Karpas-422 (cell line): ENCODE data around the gene TRMT44. TPM values are rescaled to one million over a fixed set of nuclear protein-coding genes. Genes with fewer than 3 reads are reported as not detected.

Experiments used
- DNase-seq: peaks from one replicate; pipeline ENCODE4 v3.0.0-alpha.2; 2015
- H2AFZ ChIP-seq: fragments of 200-600 bp; sonication (generic); 2 replicates; pipeline ENCODE4 v1.6.1; 2014; ENCODE audit warnings: antibody characterized with exemption, low read length, mixed read lengths
- H3K27ac ChIP-seq: fragments of 200-600 bp; sonication (generic); 2 replicates; pipeline ENCODE4 v1.5.1; 2014; ENCODE audit warnings: mild to moderate bottlenecking, low read length, moderate library complexity
- H3K27me3 ChIP-seq: fragments of 200-600 bp; sonication (generic); 2 replicates; pipeline ENCODE4 v1.6.1; 2014; ENCODE audit warnings: low read length, mixed read lengths
- H3K36me3 ChIP-seq: fragments of 200-600 bp; sonication (generic); 2 replicates; pipeline ENCODE4 v1.6.1; 2014; ENCODE audit warnings: low read length, mixed read lengths; ENCODE audit not compliant: insufficient read depth
- H3K4me1 ChIP-seq: fragments of 200-600 bp; sonication (generic); 2 replicates; pipeline ENCODE4 v1.6.1; 2014; ENCODE audit warnings: mild to moderate bottlenecking, low read length, mixed read lengths
- H3K4me2 ChIP-seq: fragments of 200-600 bp; sonication (generic); 2 replicates; pipeline ENCODE4 v1.6.1; 2014; ENCODE audit warnings: low read length, low read depth, mild to moderate bottlenecking; ENCODE audit not compliant: poor library complexity, severe bottlenecking
- H3K4me3 ChIP-seq: fragments of 200-600 bp; sonication (generic); 2 replicates; pipeline ENCODE4 v1.5.1; 2014; ENCODE audit warnings: mild to moderate bottlenecking, antibody characterized with exemption, low read length, mixed read lengths
- H3K79me2 ChIP-seq: fragments of 200-600 bp; sonication (generic); 2 replicates; pipeline ENCODE4 v1.6.1; 2014; ENCODE audit warnings: mild to moderate bottlenecking, low read length, mixed read lengths
- H3K9ac ChIP-seq: fragments of 200-600 bp; sonication (generic); 2 replicates; pipeline ENCODE4 v1.6.0; 2014; ENCODE audit warnings: low read length
- H3K9me2 ChIP-seq: fragments of 200-600 bp; sonication (generic), shearing (Covaris generic); replicated peaks from 2 replicates; pipeline ENCODE4 v1.6.0; 2014; ENCODE audit warnings: mild to moderate bottlenecking, low read length, moderate library complexity; ENCODE audit not compliant: insufficient read depth
- H3K9me3 ChIP-seq: fragments of 300-700, 200-600 bp; sonication (generic); 2 replicates; pipeline ENCODE4 v1.6.1; 2014; ENCODE audit warnings: low read length, mixed read lengths
- H4K20me1 ChIP-seq: fragments of 200-600 bp; sonication (generic); 2 replicates; pipeline ENCODE4 v1.6.1; 2014; ENCODE audit warnings: mild to moderate bottlenecking, antibody characterized with exemption, low read length, low read depth; ENCODE audit not compliant: insufficient read depth
- total RNA-seq: library from RNA; depleted of rRNA; stranded (reverse); fragments of >200 nt; shearing (Covaris generic); gene quantifications from 2 replicates; pipeline ENCODE4 v1.2.3, GENCODE V29; 2014; ENCODE audit warnings: low replicate concordance

TRMT44 gene
- total RNA-seq, 1 experiment from 2014 or later = 14.1 TPM

DNA sequence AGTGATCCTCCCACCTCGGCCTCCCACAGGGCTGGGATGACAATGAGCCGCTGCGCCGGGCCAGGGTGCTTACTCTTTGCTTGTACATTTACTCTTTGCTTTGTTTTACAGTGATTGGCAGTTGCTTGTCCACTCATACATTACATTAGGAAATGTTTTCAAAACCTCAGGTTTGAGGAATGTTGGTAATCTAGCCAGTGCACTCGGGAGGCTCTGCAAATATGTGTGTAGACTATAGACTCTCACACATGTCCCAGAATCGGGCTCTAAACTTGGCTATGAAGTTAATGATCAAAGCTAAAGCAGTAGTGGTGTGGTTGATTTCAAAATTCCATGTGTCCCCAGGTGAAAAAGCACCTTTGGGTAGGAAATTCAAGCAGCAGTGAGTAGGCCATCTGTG lies 20.5 kb downstream of the TRMT44 start:
- Histone ChIP-seq H3K79me2 (no peaks in the 10 kb centered on the region), H2AFZ (no peak overlapping the region), H4K20me1 (no peaks in the 10 kb centered on the region; the same call in 1 of the 2 replicates), H3K4me2 (no peak overlapping the region), H3K36me3 (peaks cover 12% of the 10 kb centered on the region; the same call in 1 of the 2 replicates), H3K4me3 (no peak overlapping the region), H3K9me3 (no peaks in the 10 kb centered on the region), H3K9me2 (no peaks in the 10 kb centered on the region), H3K27ac (no peak overlapping the region), H3K9ac (no peak overlapping the region), H3K4me1 (0 out of 2 replicates have a peak, but pooled peaks cover 2% of the 10 kb centered on the region), H3K27me3 (no peaks in the 10 kb centered on the region)
- no peak for DNase-seq

- H3K9me2 ChIP-seq = no peaks in the 10 kb centered on the region
- H3K4me2 ChIP-seq = no peak overlapping the region
- no peak overlapping the region for H2AFZ ChIP-seq
- no peak overlapping the region for H3K9ac ChIP-seq
- no peaks in the 10 kb centered on the region for H3K9me3 ChIP-seq
- H3K27me3 ChIP-seq = no peaks in the 10 kb centered on the region
- H3K4me3 ChIP-seq = no peak overlapping the region
- 0 out of 2 replicates have a peak, but pooled peaks cover 2% of the 10 kb centered on the region for H3K4me1 ChIP-seq
- DNase-seq = no peak
- H3K79me2 ChIP-seq = no peaks in the 10 kb centered on the region
- peaks cover 9% of the 10 kb centered on the region; the same call in 1 of the 2 replicates for H3K36me3 ChIP-seq
- no peaks in the 10 kb centered on the region; the same call in 1 of the 2 replicates for H4K20me1 ChIP-seq
- H3K27ac ChIP-seq = no peak overlapping the region
Observed at GRCh38 chr4:8461616-8462015, 21.0 kb downstream of the TRMT44 start.

GRCh38 chr4:8463811-8464210 lies 23.2 kb downstream of the TRMT44 start:
- Histone ChIP-seq H3K36me3 (peaks cover 5% of the 10 kb centered on the region; the same call in 1 of the 2 replicates), H3K27me3 (no peaks in the 10 kb centered on the region), H3K27ac (no peak overlapping the region), H3K4me3 (no peak overlapping the region), H4K20me1 (no peaks in the 10 kb centered on the region; the same call in 1 of the 2 replicates), H3K4me2 (no peak overlapping the region), H3K9me3 (no peaks in the 10 kb centered on the region), H3K79me2 (no peaks in the 10 kb centered on the region), H3K9me2 (no peaks in the 10 kb centered on the region), H3K4me1 (0 out of 2 replicates have a peak, but pooled peaks cover 2% of the 10 kb centered on the region), H2AFZ (no peak overlapping the region), H3K9ac (no peak overlapping the region)
- no peak for DNase-seq

- no peak overlapping the region for H3K4me3 ChIP-seq
- H3K79me2 ChIP-seq = no peaks in the 10 kb centered on the region
- H3K9me3 ChIP-seq = no peaks in the 10 kb centered on the region
- no peak overlapping the region for H3K4me2 ChIP-seq
- no peak overlapping the region for H2AFZ ChIP-seq
- peaks cover 5% of the 10 kb centered on the region; the same call in 1 of the 2 replicates for H3K36me3 ChIP-seq
- H3K9ac ChIP-seq = no peak overlapping the region
- H3K4me1 ChIP-seq = 0 out of 2 replicates have a peak, but pooled peaks cover 2% of the 10 kb centered on the region
- no peak for DNase-seq
- H3K27me3 ChIP-seq = no peaks in the 10 kb centered on the region
- H3K9me2 ChIP-seq = no peaks in the 10 kb centered on the region
- no peak overlapping the region for H3K27ac ChIP-seq
- H4K20me1 ChIP-seq = no peaks in the 10 kb centered on the region; the same call in 1 of the 2 replicates
Observed at GRCh38 chr4:8464381-8464780, 23.8 kb downstream of the TRMT44 start.

- Histone ChIP-seq H4K20me1 (no peaks in the 10 kb centered on the region; the same call in 1 of the 2 replicates), H3K4me1 (0 out of 2 replicates have a peak, but pooled peaks cover 2% of the 10 kb centered on the region), H3K27me3 (no peaks in the 10 kb centered on the region), H3K9me3 (no peaks in the 10 kb centered on the region), H2AFZ (no peak overlapping the region), H3K27ac (no peak overlapping the region), H3K9ac (no peak overlapping the region), H3K9me2 (no peaks in the 10 kb centered on the region), H3K36me3 (peaks cover 5% of the 10 kb centered on the region; the same call in 1 of the 2 replicates), H3K4me3 (no peak overlapping the region), H3K79me2 (no peaks in the 10 kb centered on the region), H3K4me2 (no peak overlapping the region)
- DNase-seq = no peak
Observed at GRCh38 chr4:8465615-8466611, 25.3 kb downstream of the TRMT44 start.

- Histone ChIP-seq H3K4me3 (no peak overlapping the region), H3K36me3 (peaks cover 5% of the 10 kb centered on the region; the same call in 1 of the 2 replicates), H3K79me2 (no peaks in the 10 kb centered on the region), H3K9me3 (no peaks in the 10 kb centered on the region), H3K27me3 (no peaks in the 10 kb centered on the region), H2AFZ (no peak overlapping the region), H3K27ac (no peak overlapping the region), H4K20me1 (no peaks in the 10 kb centered on the region; the same call in 1 of the 2 replicates), H3K9me2 (no peaks in the 10 kb centered on the region), H3K4me1 (0 out of 2 replicates have a peak, but pooled peaks cover 2% of the 10 kb centered on the region), H3K4me2 (no peak overlapping the region), H3K9ac (no peak overlapping the region)
- no peak for DNase-seq
Observed at GRCh38 chr4:8467016-8467415, 26.4 kb downstream of the TRMT44 start.

DNA sequence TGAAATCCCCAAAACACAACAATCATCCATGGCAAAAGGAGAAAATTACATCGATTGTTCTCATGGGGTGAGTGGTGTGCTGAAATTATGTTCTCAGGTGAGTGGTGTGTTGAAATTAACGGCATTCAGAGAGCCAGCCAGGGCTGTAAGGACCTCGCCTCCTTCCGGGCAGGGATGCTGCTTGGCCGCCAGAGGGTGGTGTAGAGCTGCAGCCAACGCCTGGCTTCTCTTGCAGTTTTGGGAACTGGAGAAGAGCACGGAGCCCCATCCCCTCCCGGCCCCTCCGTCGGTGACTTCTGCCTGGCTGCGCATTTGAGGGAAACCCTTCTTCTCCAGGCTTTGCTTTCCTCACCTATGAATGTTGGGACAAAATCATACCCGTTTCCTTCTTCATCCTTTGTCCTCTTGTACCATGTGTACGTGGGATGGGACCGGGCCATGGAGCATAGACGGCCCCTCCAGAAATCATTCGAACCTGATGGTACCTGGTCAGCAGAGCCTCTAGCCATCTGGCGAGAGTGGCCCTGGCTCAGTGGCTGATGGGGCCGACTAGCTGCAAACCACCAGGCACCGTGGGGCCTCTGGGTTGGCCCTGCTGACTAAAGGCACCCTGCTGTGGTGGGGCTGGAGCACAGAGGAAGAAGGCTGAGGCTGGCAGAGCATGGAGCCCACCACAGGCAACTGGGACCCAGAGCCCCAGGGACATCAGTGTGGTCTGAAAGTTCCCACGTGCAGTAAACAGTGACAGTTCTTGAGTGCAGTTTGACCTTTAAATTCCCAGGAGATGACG lies 28.4 kb downstream of the TRMT44 start:
- peak; percentile 82 for DNase-seq
- no peak overlapping the region for H3K4me3 ChIP-seq
- H3K4me2 ChIP-seq = no peak overlapping the region
- no peak overlapping the region for H3K9ac ChIP-seq
- no peaks in the 10 kb centered on the region; the same call in 1 of the 2 replicates for H4K20me1 ChIP-seq
- H3K27ac ChIP-seq = no peak overlapping the region
- H3K27me3 ChIP-seq = no peaks in the 10 kb centered on the region
- H3K79me2 ChIP-seq = no peaks in the 10 kb centered on the region
- H3K9me2 ChIP-seq = no peaks in the 10 kb centered on the region
- no peaks in the 10 kb centered on the region for H3K9me3 ChIP-seq
- no peaks in the 10 kb centered on the region for H3K4me1 ChIP-seq
- H2AFZ ChIP-seq = no peak overlapping the region
- H3K36me3 ChIP-seq = peaks cover 5% of the 10 kb centered on the region; the same call in 1 of the 2 replicates
